ENCODE data around the gene MLXIPL.

DNA sequence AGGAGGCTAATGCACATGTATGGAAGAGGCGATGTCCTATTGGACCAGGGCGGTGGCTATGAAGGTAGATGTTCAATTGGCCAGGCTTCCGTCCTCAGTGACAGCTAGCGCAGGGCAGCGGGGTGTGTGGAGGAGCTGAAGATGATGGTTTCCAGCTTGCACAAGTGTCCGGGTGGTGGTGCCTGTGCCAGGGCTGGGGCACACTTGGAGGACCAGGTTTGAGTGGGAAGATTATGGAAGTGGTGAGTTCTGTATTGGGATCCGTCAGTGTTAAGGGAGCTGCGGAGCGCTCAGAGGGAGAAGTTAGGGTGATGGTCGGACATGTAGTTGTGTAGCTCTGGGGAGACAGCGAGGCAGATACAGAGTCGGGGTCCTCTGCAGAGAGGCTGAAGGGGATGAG is 37.4 kb downstream of the MLXIPL start:
- TF ChIP-seq POLR2A (IDR thresholded peaks at IDR 0.05): no peak
- TF ChIP-seq, protein P1, sequence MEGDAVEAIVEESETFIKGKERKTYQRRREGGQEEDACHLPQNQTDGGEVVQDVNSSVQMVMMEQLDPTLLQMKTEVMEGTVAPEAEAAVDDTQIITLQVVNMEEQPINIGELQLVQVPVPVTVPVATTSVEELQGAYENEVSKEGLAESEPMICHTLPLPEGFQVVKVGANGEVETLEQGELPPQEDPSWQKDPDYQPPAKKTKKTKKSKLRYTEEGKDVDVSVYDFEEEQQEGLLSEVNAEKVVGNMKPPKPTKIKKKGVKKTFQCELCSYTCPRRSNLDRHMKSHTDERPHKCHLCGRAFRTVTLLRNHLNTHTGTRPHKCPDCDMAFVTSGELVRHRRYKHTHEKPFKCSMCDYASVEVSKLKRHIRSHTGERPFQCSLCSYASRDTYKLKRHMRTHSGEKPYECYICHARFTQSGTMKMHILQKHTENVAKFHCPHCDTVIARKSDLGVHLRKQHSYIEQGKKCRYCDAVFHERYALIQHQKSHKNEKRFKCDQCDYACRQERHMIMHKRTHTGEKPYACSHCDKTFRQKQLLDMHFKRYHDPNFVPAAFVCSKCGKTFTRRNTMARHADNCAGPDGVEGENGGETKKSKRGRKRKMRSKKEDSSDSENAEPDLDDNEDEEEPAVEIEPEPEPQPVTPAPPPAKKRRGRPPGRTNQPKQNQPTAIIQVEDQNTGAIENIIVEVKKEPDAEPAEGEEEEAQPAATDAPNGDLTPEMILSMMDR (IDR thresholded peaks at IDR 0.05): no peak

Measured in breast epithelium (tissue), 3 donors.